CD14-positive monocyte (primary cell): ENCODE data around the gene MEGF6. TPM values are rescaled to one million over a fixed set of nuclear protein-coding genes. Genes with fewer than 3 reads are reported as not detected.

Experiments used
- DNase-seq, 3 donors: peaks; one replicate each; pipeline ENCODE4 v3.0.0-alpha.2; 2011 to 2022
- H2AFZ ChIP-seq: 2 replicates; pipeline ENCODE4 v1.6.0; 2012; ENCODE audit warnings: mild to moderate bottlenecking, low read depth, low read length, inconsistent platforms; ENCODE audit not compliant: insufficient read depth, poor library complexity, severe bottlenecking
- H3K27ac ChIP-seq, 2 donors: 1 replicate in 1 of 2; 2 replicates in 1 of 2; pipeline ENCODE4 v1.5.1; 2012 to 2013; ENCODE audit warnings: low read length in 2 of 2, control low read depth in 1 of 2, inconsistent platforms in 1 of 2, low read depth in 1 of 2, mild to moderate bottlenecking in 1 of 2
- H3K27me3 ChIP-seq, 2 donors: one replicate each; pipeline versions ENCODE4 v1.6.0 to v1.6.1; 2011 to 2013; ENCODE audit warnings: low read length in 2 of 2; ENCODE audit not compliant: control insufficient read depth in 2 of 2, insufficient read depth in 2 of 2
- H3K36me3 ChIP-seq, 2 donors: replicated peaks in 1 of 2; 1 replicate in 1 of 2; 2 replicates in 1 of 2; pipeline versions ENCODE4 v1.5.1 to v1.6.1; 2012 to 2013; ENCODE audit warnings: low read length in 2 of 2, control low read depth in 1 of 2, inconsistent platforms in 1 of 2, mild to moderate bottlenecking in 1 of 2; ENCODE audit not compliant: insufficient read depth in 2 of 2, control insufficient read depth in 1 of 2
- H3K4me1 ChIP-seq, 2 donors: 1 replicate in 1 of 2; 2 replicates in 1 of 2; pipeline versions ENCODE4 v1.5.1 to v1.6.1; 2012 to 2013; ENCODE audit warnings: low read length in 2 of 2, control low read depth in 1 of 2, inconsistent platforms in 1 of 2, mild to moderate bottlenecking in 1 of 2, moderate library complexity in 1 of 2; ENCODE audit not compliant: insufficient read depth in 2 of 2, control insufficient read depth in 1 of 2
- H3K4me2 ChIP-seq: replicated peaks from 2 replicates; pipeline ENCODE3; 2012; ENCODE audit warnings: low read length, moderate library complexity, mild to moderate bottlenecking; ENCODE audit not compliant: poor library complexity, severe bottlenecking; ENCODE audit errors: extremely low read depth
- H3K4me3 ChIP-seq, 3 experiments: fragments of 200-600 bp in 1 of 3; sonication (generic) in 1 of 3; replicated peaks in 1 of 3; 1 replicate in 2 of 3; 2 replicates in 1 of 3; pipeline ENCODE4 v1.5.1; 2011 to 2013; ENCODE audit warnings: low read length in 3 of 3, mild to moderate bottlenecking in 3 of 3, control low read depth in 2 of 3, low read depth in 2 of 3, inconsistent platforms in 1 of 3, moderate library complexity in 1 of 3
- H3K79me2 ChIP-seq: 2 replicates; pipeline ENCODE4 v1.6.0; 2012; ENCODE audit warnings: mild to moderate bottlenecking, control low read depth, inconsistent platforms, low read length, moderate library complexity; ENCODE audit not compliant: insufficient read depth
- H3K9ac ChIP-seq: 2 replicates; pipeline ENCODE4 v1.6.0; 2017; ENCODE audit warnings: low read length, mild to moderate bottlenecking; ENCODE audit not compliant: insufficient read depth, poor library complexity, severe bottlenecking
- H3K9me3 ChIP-seq, 2 donors: replicated peaks in 1 of 2; 1 replicate in 1 of 2; 2 replicates in 1 of 2; pipeline versions ENCODE4 v1.5.1 to v1.6.1; 2012 to 2013; ENCODE audit warnings: low read length in 2 of 2, control low read depth in 1 of 2; ENCODE audit not compliant: control insufficient read depth in 1 of 2, insufficient read depth in 1 of 2
- H4K20me1 ChIP-seq: 2 replicates; pipeline ENCODE4 v1.6.0; 2012; ENCODE audit warnings: mild to moderate bottlenecking, low read length, control low read depth, moderate library complexity; ENCODE audit not compliant: insufficient read depth
- H3K27ac Mint-ChIP-seq, 7 donors: one replicate each; pipeline ENCODE4 v1.8.0; 2020; ENCODE audit warnings: mild to moderate bottlenecking in 7 of 7, mixed read lengths in 7 of 7, moderate library complexity in 6 of 7, inconsistent platforms in 2 of 7
- H3K27me3 Mint-ChIP-seq, 3 donors: one replicate each; pipeline ENCODE4 v1.8.0; 2021 to 2022; ENCODE audit warnings: low read depth in 3 of 3, mild to moderate bottlenecking in 3 of 3, mixed read lengths in 3 of 3, moderate library complexity in 3 of 3, inconsistent platforms in 1 of 3
- H3K36me3 Mint-ChIP-seq, 2 donors: one replicate each; pipeline ENCODE4 v1.8.0; 2020; ENCODE audit warnings: mixed read lengths in 2 of 2, inconsistent platforms in 1 of 2, mild to moderate bottlenecking in 1 of 2
- H3K4me1 Mint-ChIP-seq: one replicate; pipeline ENCODE4 v1.8.0; 2020; ENCODE audit warnings: mild to moderate bottlenecking, mixed read lengths
- H3K4me3 Mint-ChIP-seq, 2 donors: one replicate each; pipeline ENCODE4 v1.8.0; 2020; ENCODE audit warnings: mild to moderate bottlenecking in 2 of 2, mixed read lengths in 2 of 2, moderate library complexity in 1 of 2
- H3K9me3 Mint-ChIP-seq, 7 donors: one replicate each; pipeline ENCODE4 v1.8.0; 2020 to 2022; ENCODE audit warnings: mixed read lengths in 7 of 7, mild to moderate bottlenecking in 6 of 7, moderate library complexity in 6 of 7, inconsistent platforms in 2 of 7
- WGBS: methylation state at CpG from one replicate; pipeline ENCODE4 v1.1.5; 2013; ENCODE audit warnings: missing lambda C conversion rate; ENCODE audit not compliant: insufficient coverage; 5-methylcytosine and 5-hydroxymethylcytosine counted together
- intact Hi-C, 2 donors: fragments of 100-400 bp; cut with micrococcal nuclease; formaldehyde crosslinking; loops; one replicate each; pipeline versions ENCODE4 v1.15.0 to v1.15.1; 2023
- polyA plus RNA-seq, 3 donors: library from polyadenylated mRNA; depleted of rRNA in 1 of 3; unstranded in 2 of 3; stranded (reverse) in 1 of 3; fragments of 300-500 nt in 2 of 3; fragments of >200 nt in 1 of 3; fragmentation: Illumina TruSeq in 2 of 3; gene quantifications; 1 replicate in 2 of 3; 2 replicates in 1 of 3; pipeline ENCODE4 v1.2.3, GENCODE V29; 2012 to 2021
- TF ChIP-seq, protein P1 (sequence below): fragments of 200-600 bp; IDR thresholded peaks from one replicate; pipeline ENCODE4 v1.8.0; 2022; ENCODE audit warnings: antibody characterized with exemption, mild to moderate bottlenecking

The MEGF6 gene
- polyA plus RNA-seq, 3 donors: 0.39 to 3.8 (median 1.2) TPM

DNA sequence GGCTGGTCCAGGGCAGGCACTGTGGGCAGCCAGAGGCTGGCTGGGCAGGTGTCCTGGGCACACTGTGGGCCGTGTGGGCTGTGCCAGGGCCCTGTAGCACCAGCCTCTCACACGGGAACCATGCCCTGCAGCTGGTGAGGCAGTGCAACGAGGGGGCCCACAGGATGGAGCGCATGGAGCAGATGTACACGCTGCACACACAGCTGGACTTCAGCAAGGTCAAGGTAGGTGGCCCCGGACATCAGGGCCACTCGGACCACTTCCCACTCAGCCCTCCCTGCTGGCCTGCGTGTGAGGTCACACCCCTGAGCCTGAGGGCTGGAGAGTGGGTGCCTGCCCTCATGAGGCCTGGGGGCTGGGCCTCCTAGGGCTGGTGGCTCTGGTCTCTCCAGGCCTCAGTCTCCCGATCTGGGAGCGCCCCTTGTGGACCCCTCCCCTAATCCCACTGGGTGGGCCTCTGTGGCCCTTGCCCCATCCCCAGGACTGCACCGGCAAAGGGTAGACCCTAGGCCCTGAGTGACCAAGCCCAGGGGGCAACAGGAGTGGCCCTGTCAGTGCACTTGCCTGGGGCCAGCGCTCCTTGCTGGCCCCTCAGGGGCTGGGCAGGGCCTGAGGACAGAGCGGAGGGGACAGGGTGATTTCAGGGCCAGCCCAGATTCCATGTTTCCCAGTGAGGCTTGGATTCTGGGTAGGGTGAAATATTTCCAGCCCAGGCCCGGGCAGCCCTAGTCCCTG lies 135.3 kb downstream of the MEGF6 start:
- no peak overlapping the region for H2AFZ ChIP-seq
- H3K79me2 ChIP-seq: no peaks in the 10 kb centered on the region
- 97% methylated on average over 7 of the region's 14 CpGs for WGBS
- Mint-ChIP-seq H3K27ac (no peak overlapping the region), H3K9me3 (peaks cover 0 to 3% (median 0%) of the 10 kb centered on the region in 7 donors), H3K36me3 (no peaks in the 10 kb centered on the region), H3K4me3 (no peak overlapping the region), H3K27me3 (peaks cover 2 to 5% (median 5%) of the 10 kb centered on the region in 3 donors), H3K4me1 (no peaks in the 10 kb centered on the region)
- H3K4me1 ChIP-seq: no peaks in the 10 kb centered on the region
- no peaks in the 10 kb centered on the region for H4K20me1 ChIP-seq
- intact Hi-C loops: no loop called here
- no peaks in the 10 kb centered on the region for H3K9me3 ChIP-seq
- H3K4me3 ChIP-seq: no peak overlapping the region
- H3K9ac ChIP-seq: no peak overlapping the region
- H3K27me3 ChIP-seq: no peaks in the 10 kb centered on the region
- TF ChIP-seq, protein P1, sequence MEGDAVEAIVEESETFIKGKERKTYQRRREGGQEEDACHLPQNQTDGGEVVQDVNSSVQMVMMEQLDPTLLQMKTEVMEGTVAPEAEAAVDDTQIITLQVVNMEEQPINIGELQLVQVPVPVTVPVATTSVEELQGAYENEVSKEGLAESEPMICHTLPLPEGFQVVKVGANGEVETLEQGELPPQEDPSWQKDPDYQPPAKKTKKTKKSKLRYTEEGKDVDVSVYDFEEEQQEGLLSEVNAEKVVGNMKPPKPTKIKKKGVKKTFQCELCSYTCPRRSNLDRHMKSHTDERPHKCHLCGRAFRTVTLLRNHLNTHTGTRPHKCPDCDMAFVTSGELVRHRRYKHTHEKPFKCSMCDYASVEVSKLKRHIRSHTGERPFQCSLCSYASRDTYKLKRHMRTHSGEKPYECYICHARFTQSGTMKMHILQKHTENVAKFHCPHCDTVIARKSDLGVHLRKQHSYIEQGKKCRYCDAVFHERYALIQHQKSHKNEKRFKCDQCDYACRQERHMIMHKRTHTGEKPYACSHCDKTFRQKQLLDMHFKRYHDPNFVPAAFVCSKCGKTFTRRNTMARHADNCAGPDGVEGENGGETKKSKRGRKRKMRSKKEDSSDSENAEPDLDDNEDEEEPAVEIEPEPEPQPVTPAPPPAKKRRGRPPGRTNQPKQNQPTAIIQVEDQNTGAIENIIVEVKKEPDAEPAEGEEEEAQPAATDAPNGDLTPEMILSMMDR: no peak
- no peak for DNase-seq
- H3K4me2 ChIP-seq: no peak overlapping the region
- no peak overlapping the region for H3K27ac ChIP-seq
- no peaks in the 10 kb centered on the region for H3K36me3 ChIP-seq

DNA sequence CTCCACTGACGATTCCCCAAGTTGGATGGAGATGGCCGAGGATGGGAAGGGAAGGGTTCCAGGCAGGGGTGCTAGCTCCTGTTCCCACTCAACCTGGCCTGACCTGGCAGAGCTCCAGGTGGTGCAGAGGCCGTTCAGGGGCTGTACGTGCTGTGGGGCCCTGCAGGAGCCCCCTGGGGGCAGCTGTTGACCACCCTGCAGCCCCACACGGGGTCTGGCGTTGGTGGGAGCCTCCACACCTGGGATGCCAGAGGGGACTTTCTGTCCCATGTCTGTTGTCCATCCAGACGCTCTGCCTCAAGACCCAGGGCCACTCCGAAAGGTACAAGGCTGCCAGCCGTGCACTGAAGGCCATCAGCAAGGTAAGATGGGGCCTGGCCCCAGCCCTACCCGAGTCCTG lies 136.9 kb downstream of the MEGF6 start:
- no peak overlapping the region for H2AFZ ChIP-seq
- no peak overlapping the region for H3K27ac ChIP-seq
- no peaks in the 10 kb centered on the region for H3K27me3 ChIP-seq
- 78% methylated on average over 6 of the region's 10 CpGs for WGBS
- no peaks in the 10 kb centered on the region for H4K20me1 ChIP-seq
- TF ChIP-seq, protein P1: no peak
- Mint-ChIP-seq H3K27me3 (peaks cover 4 to 5% (median 5%) of the 10 kb centered on the region in 3 donors), H3K9me3 (peaks cover 0 to 3% (median 0%) of the 10 kb centered on the region in 7 donors), H3K36me3 (no peaks in the 10 kb centered on the region), H3K4me1 (no peaks in the 10 kb centered on the region), H3K4me3 (no peak overlapping the region), H3K27ac (no peak overlapping the region)
- H3K9me3 ChIP-seq: no peaks in the 10 kb centered on the region
- H3K4me3 ChIP-seq: no peak overlapping the region
- H3K9ac ChIP-seq: no peak overlapping the region
- H3K4me2 ChIP-seq: no peak overlapping the region
- H3K4me1 ChIP-seq: no peaks in the 10 kb centered on the region
- DNase-seq: no peak
- intact Hi-C loops: no loop called here
- H3K79me2 ChIP-seq: no peaks in the 10 kb centered on the region
- no peaks in the 10 kb centered on the region for H3K36me3 ChIP-seq
